NB4 (cell line): ENCODE results near the gene ERGIC1.

Experiments used
- DNase-seq: peaks from one replicate; pipeline ENCODE4 v3.0.0; 2010; ENCODE audit warnings: low read depth
- H3K4me3 ChIP-seq: one replicate; pipeline ENCODE4 v1.5.1; 2011; ENCODE audit warnings: mild to moderate bottlenecking, low read depth, low read length, moderate library complexity
- MAX ChIP-seq: IDR thresholded peaks from 2 replicates; pipeline ENCODE4 v1.6.1; 2011; ENCODE audit warnings: low read depth, low read length
- MYC ChIP-seq: IDR thresholded peaks from 2 replicates; pipeline ENCODE4 v1.6.1; 2011; ENCODE audit warnings: low read depth, low read length
- POLR2A ChIP-seq: IDR thresholded peaks from 2 replicates; pipeline ENCODE4 v1.6.1; 2011; ENCODE audit warnings: mild to moderate bottlenecking; ENCODE audit not compliant: insufficient read length; ENCODE audit errors: extremely low read depth
- TF ChIP-seq, protein P1 (sequence below): IDR thresholded peaks from one replicate; pipeline ENCODE4 v1.5.1; 2012; ENCODE audit warnings: low read depth, low read length

The ERGIC1 gene

GRCh38 chr5:172956228-172956627 lies 122.2 kb downstream of the ERGIC1 start:
- no peak for DNase-seq
- TF ChIP-seq MAX (no peak), POLR2A (no peak), MYC (no peak)
- TF ChIP-seq, protein P1, sequence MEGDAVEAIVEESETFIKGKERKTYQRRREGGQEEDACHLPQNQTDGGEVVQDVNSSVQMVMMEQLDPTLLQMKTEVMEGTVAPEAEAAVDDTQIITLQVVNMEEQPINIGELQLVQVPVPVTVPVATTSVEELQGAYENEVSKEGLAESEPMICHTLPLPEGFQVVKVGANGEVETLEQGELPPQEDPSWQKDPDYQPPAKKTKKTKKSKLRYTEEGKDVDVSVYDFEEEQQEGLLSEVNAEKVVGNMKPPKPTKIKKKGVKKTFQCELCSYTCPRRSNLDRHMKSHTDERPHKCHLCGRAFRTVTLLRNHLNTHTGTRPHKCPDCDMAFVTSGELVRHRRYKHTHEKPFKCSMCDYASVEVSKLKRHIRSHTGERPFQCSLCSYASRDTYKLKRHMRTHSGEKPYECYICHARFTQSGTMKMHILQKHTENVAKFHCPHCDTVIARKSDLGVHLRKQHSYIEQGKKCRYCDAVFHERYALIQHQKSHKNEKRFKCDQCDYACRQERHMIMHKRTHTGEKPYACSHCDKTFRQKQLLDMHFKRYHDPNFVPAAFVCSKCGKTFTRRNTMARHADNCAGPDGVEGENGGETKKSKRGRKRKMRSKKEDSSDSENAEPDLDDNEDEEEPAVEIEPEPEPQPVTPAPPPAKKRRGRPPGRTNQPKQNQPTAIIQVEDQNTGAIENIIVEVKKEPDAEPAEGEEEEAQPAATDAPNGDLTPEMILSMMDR, result no peak
- no peak overlapping the region for H3K4me3 ChIP-seq

DNA sequence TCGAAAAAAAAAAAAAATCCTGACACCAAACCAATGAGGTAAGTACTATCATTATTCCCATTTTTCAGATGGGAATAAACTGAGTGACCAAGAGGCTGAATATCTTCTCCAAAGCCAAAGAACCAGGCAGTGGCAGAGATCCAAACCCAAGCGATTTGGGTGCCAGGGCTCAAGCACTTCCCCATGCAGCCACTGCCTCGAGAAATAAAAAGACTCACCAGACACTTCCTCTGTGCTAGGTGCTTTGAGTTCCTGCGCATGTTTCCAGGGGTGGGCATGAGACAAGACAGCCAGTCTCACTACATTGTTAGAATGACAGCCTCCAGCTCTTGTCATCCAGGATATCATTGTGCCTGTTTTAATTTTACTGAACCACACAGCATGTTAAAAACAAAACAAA lies 122.9 kb downstream of the ERGIC1 start:
- no peak overlapping the region for H3K4me3 ChIP-seq
- TF ChIP-seq, protein P1, result no peak
- no peak for TF ChIP-seq POLR2A
- TF ChIP-seq MYC, result no peak
- no peak for TF ChIP-seq MAX
- DNase-seq, result no peak

DNA sequence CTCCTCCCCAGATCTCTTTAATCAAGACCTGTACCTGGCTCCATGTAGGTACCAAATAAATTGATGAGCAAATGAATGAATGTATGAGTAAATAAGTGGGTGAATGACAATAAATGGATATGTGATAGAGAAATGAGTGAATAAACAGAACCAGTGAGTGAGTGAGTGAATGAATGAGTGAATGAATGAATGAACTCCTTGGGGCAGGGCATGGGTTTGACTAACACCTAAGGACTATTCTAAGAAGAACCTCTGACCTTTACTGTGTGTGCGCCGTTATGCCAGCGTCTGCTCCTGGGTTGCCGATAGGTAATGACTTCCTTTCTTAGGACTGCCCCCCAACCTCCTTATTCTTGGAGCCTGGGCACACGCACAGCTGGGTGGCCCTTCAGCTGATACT lies 123.4 kb downstream of the ERGIC1 start:
- TF ChIP-seq MAX (no peak), POLR2A (no peak)
- TF ChIP-seq, protein P1, result no peak
- DNase-seq, result no peak
- H3K4me3 ChIP-seq, result no peak overlapping the region

GRCh38 chr5:172958331-172959046 lies 124.4 kb downstream of the ERGIC1 start:
- DNase-seq, result peak; percentile 66
- H3K4me3 ChIP-seq, result peak overlapping the region; percentile 7
- TF ChIP-seq MYC (no peak), MAX (no peak)
- TF ChIP-seq, protein P1, result no peak

DNA sequence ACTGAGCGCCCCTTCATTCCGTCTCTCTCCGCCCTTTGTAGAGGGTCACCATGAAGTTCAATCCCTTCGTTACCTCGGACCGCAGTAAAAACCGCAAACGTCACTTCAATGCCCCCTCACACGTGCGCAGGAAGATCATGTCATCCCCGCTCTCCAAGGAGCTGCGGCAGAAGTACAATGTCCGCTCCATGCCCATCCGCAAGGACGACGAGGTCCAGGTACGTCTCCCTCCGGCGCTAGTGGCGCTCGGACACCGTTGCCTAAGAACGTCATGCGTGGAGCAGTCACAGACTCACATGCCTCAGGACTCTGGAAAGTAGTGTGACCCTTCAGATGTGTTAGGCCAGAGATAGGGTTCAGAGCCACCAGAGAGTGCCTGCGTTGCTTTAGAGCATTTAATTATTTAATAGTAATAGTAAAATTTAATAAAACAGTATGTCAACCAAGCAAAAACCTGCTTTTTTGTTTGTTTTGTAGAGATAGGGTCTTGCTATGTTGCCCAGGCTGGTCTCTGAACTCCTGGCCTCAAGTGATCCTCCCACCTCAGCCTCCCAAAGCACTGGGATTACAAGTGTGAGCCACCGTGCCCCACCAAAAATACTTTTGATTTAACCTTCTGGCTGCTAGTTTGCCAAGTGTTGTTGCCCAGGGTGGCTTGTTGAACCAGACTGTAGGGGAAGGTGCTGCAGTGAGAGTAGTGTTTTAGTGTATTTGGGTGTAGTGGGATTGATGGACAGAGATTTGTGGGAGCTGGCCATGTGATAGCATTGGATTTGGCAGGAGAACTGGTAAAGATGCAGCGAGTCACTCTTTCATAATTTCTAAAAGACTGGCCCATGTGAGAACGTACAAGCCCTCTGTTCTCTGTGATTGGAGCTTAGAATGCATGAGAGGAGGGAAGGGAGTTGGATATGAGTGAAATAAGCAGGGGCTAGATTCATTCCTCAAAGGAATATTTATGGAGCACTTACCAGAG lies 126.1 kb downstream of the ERGIC1 start:
- TF ChIP-seq MYC (no peak), MAX (no peak), POLR2A (no peak)
- TF ChIP-seq, protein P1, result no peak
- peak overlapping the region; percentile 100 for H3K4me3 ChIP-seq
- no peak for DNase-seq
